WTC11 (cell line): ENCODE results near the gene CACNA1D.

ENCODE experiments used
- ATF1 ChIP-seq: sonication (generic); formaldehyde crosslinking; IDR thresholded peaks from 2 replicates; pipeline ENCODE4 v1.8.1; 2023; ENCODE audit warnings: mild to moderate bottlenecking, moderate library complexity, missing genetic modification reagents
- ELF4 ChIP-seq: sonication (generic); formaldehyde crosslinking; IDR thresholded peaks from 2 replicates; pipeline ENCODE4 v1.8.1; 2022; ENCODE audit warnings: low read depth, mild to moderate bottlenecking, moderate library complexity, missing genetic modification reagents
- JUN ChIP-seq: sonication (generic); formaldehyde crosslinking; IDR thresholded peaks from 2 replicates; pipeline ENCODE4 v1.8.0; 2023; ENCODE audit warnings: mild to moderate bottlenecking, missing genetic modification reagents
- MAX ChIP-seq: sonication (generic); formaldehyde crosslinking; IDR thresholded peaks from 2 replicates; pipeline ENCODE4 v1.8.0; 2022; ENCODE audit warnings: mild to moderate bottlenecking, missing genetic modification reagents
- TEAD4 ChIP-seq: sonication (generic); formaldehyde crosslinking; IDR thresholded peaks from 2 replicates; pipeline ENCODE4 v1.8.0; 2022; ENCODE audit warnings: mild to moderate bottlenecking, missing genetic modification reagents
- TF ChIP-seq, protein P1 (sequence below): fragments of 200-600 bp; IDR thresholded peaks from 2 replicates; pipeline ENCODE4 v1.8.0; 2022; ENCODE audit warnings: antibody characterized with exemption

DNA sequence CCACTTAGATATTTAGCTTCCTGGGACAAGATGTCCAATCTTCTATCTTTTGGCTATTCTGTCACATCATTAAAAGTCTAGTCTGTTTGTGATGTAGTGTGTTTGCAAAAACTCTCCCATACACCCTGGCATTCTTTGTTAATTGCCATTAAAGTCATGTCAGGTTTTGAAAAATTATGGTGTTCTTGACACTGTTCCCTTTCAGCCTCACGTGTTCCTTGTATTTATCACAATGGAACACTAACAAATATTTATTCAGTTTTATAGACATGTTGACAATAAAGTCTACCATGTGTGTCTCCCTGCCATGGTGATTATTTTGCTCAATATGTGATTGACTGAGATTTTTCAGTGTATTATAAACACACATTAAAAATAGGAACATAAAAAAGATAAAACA lies 9.4 kb upstream of the CACNA1D start:
- TF ChIP-seq TEAD4 (CRISPR knock-in tag) (no peak), JUN (CRISPR knock-in tag) (no peak), ATF1 (no peak), MAX (no peak), ELF4 (no peak)
- TF ChIP-seq, protein P1, sequence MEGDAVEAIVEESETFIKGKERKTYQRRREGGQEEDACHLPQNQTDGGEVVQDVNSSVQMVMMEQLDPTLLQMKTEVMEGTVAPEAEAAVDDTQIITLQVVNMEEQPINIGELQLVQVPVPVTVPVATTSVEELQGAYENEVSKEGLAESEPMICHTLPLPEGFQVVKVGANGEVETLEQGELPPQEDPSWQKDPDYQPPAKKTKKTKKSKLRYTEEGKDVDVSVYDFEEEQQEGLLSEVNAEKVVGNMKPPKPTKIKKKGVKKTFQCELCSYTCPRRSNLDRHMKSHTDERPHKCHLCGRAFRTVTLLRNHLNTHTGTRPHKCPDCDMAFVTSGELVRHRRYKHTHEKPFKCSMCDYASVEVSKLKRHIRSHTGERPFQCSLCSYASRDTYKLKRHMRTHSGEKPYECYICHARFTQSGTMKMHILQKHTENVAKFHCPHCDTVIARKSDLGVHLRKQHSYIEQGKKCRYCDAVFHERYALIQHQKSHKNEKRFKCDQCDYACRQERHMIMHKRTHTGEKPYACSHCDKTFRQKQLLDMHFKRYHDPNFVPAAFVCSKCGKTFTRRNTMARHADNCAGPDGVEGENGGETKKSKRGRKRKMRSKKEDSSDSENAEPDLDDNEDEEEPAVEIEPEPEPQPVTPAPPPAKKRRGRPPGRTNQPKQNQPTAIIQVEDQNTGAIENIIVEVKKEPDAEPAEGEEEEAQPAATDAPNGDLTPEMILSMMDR: no peak
